Kidney epithelial cell (primary cell): ENCODE data around the gene DIPK2A. TPM values are rescaled to one million over a fixed set of nuclear protein-coding genes. Genes with fewer than 3 reads are reported as not detected.

Experiments
- DNase-seq: peaks from one replicate; pipeline ENCODE4 v3.0.0-alpha.2; 2010; ENCODE audit warnings: low read depth
- H3K27me3 ChIP-seq: 2 replicates; pipeline ENCODE4 v1.6.0; 2011; ENCODE audit warnings: low read length; ENCODE audit not compliant: control insufficient read depth, insufficient read depth
- H3K36me3 ChIP-seq: 2 replicates; pipeline ENCODE4 v1.5.1; 2011; ENCODE audit warnings: low read length; ENCODE audit not compliant: control insufficient read depth, insufficient read depth
- H3K4me3 ChIP-seq: 2 replicates; pipeline ENCODE4 v1.5.1; 2011; ENCODE audit warnings: low read depth, mild to moderate bottlenecking, control low read depth, low read length
- total RNA-seq: library from RNA; depleted of rRNA; stranded (reverse); fragments of >200 nt; gene quantifications from 2 replicates; pipeline ENCODE4 v1.2.3, GENCODE V29; 2015
- TF ChIP-seq, protein P1 (sequence below): IDR thresholded peaks from 2 replicates; pipeline ENCODE4 v1.5.1; 2011; ENCODE audit warnings: mild to moderate bottlenecking, moderate library complexity, low read length, control low read depth, inconsistent platforms; ENCODE audit not compliant: insufficient read depth, poor library complexity, severe bottlenecking

The DIPK2A gene
- total RNA-seq, 1 donor from 2014 or later = 9.4 TPM

DNA sequence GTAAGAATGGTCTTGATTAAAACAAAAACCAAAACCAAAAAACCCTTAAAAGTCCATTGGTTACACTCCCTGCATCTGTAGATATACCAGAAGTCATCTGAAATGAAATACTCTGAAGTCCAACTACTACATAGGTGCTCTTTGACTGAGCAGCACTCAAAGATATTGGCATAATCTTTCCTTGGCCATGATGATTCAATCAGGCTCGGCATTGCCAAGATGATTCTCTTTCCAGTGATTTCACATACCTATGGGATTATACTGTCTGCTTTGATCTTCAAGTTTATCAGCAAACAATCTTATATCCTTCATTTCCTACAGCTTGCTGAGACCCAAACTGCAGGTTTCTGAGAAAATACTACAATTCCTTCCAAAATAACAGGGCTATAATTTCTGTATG is 35.9 kb upstream of the DIPK2A start:
- H3K36me3 ChIP-seq = no peaks in the 10 kb centered on the region
- no peak for DNase-seq
- no peaks in the 10 kb centered on the region for H3K27me3 ChIP-seq
- TF ChIP-seq, protein P1, sequence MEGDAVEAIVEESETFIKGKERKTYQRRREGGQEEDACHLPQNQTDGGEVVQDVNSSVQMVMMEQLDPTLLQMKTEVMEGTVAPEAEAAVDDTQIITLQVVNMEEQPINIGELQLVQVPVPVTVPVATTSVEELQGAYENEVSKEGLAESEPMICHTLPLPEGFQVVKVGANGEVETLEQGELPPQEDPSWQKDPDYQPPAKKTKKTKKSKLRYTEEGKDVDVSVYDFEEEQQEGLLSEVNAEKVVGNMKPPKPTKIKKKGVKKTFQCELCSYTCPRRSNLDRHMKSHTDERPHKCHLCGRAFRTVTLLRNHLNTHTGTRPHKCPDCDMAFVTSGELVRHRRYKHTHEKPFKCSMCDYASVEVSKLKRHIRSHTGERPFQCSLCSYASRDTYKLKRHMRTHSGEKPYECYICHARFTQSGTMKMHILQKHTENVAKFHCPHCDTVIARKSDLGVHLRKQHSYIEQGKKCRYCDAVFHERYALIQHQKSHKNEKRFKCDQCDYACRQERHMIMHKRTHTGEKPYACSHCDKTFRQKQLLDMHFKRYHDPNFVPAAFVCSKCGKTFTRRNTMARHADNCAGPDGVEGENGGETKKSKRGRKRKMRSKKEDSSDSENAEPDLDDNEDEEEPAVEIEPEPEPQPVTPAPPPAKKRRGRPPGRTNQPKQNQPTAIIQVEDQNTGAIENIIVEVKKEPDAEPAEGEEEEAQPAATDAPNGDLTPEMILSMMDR = no peak
- H3K4me3 ChIP-seq = no peak overlapping the region

DNA sequence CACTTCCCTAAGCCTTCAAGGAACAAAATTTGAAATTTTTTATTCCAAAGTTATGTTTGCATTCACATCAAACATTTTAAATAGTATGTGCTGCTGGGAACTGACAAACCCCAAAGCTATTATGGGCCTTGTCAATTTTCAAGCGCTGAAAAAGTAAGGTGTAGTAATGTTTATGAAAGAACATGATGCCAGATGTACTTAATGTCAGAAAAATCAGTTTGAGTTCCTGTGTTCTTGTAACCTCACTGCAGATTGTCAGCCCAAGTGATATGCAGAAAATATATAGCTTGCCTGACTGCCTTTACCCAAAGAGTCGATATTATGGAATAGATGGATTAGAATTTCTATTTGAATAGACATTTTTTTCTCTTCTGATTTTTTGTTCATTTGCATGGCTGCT is 20.8 kb upstream of the DIPK2A start:
- Histone ChIP-seq H3K36me3 (no peaks in the 10 kb centered on the region), H3K4me3 (no peak overlapping the region), H3K27me3 (no peaks in the 10 kb centered on the region)
- no peak for DNase-seq
- TF ChIP-seq, protein P1 = no peak

DNA sequence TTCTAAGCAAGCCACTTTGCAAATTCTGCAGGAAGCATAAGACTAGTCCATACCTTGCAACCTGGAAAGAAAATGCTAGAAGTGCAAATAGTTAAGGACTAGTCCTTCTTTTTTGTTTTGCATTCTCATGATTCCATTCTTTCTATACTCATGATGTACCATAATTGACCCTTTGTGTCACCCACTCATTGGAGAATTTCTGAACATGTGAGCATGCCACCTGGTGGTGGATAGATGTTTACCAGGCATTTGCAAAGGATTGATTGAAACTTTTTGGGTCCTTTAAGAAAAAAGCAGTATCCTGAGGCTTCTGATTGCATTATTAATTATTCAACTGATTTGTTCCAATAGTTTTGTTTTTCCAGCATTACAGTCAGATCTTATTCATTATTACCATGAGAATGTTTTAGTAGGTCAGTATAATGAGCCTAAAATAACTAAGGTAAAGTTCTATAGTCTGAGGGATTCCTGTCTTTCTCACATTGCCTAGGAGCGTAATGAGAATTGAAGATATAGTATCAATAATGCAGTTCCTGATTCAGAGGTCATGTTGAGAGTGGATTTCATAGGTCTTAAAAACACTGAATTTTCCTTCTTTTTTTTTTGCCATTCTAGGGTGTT is 20.2 kb upstream of the DIPK2A start:
- no peak overlapping the region for H3K4me3 ChIP-seq
- no peaks in the 10 kb centered on the region for H3K36me3 ChIP-seq
- H3K27me3 ChIP-seq = no peaks in the 10 kb centered on the region
- DNase-seq = no peak
- TF ChIP-seq, protein P1 = peak; percentile 74

DNA sequence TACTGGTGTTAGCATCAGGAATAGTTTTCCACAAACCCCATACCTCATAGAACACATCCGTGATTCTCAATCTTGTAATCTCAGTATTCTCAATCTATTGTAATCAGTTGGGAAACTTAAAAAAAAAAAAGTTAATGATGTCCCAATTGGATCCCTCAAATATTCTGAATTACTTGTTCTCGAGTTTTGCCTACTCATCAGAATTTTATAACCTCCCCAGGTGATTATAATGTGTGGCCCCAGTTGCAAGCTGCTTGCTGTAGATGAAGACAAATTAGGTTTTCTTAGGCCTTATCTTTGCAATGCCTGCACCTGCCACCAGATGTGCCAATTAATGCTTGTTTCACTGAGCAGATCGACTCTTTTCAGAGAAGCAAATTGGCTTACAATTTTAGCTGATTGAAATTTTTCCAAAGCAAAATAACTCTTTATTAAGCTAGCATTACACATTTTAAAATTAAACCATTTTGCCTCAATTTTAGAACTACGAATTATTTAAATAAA is 19.0 kb upstream of the DIPK2A start:
- DNase-seq = no peak
- H3K4me3 ChIP-seq = no peak overlapping the region
- TF ChIP-seq, protein P1 = no peak
- no peaks in the 10 kb centered on the region for H3K27me3 ChIP-seq
- no peaks in the 10 kb centered on the region for H3K36me3 ChIP-seq

DNA sequence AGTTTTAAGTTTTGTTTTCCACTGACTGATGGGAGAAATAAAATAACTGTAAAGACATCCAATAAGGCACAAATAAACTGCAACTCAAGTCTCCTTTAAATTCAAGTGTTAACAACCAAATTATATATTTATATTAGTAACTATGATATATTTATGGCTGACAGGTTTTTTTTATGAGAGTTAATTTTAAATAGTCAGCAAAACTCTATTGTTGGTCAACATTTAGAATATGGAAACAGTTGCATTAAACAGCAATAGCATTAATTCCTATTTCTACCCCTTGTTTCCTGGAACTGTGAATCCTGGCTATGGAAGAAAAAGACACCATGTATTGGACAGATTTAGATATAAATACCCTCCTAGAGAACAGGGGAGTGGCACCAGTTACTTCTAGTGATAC is 16.5 kb upstream of the DIPK2A start:
- TF ChIP-seq, protein P1 = no peak
- Histone ChIP-seq H3K36me3 (no peaks in the 10 kb centered on the region), H3K4me3 (no peak overlapping the region), H3K27me3 (no peaks in the 10 kb centered on the region)
- no peak for DNase-seq

DNA sequence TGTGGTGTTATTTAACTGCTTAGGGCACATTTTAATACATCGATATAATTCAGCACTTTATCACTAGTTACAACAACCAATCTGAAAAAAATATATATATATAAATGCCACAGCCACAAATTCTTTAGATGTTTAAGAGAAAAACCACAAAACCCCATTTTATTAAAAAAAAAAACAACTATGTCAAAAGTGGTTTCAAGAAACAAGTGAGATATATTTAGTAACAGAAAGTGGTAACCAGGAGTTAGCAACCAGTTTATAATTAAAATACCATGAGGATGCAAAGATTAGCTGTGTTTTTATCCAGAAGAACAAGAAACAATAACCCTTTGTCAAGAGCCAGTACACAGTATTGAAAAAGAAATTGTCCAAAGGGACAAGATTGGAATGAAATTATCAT is 14.8 kb upstream of the DIPK2A start:
- DNase-seq = no peak
- TF ChIP-seq, protein P1 = no peak
- Histone ChIP-seq H3K36me3 (no peaks in the 10 kb centered on the region), H3K4me3 (no peak overlapping the region), H3K27me3 (no peaks in the 10 kb centered on the region)
